Natural killer cell (primary cell): ENCODE data around the gene CRADD. TPM values are rescaled to one million over a fixed set of nuclear protein-coding genes. Genes with fewer than 3 reads are reported as not detected.

ENCODE experiments used
- ATAC-seq, 3 donors: fragments of 150-1000 bp in 2 of 3; fragments of 200-7000 bp in 1 of 3; cut with Tn5 transposase; 1 replicate in 1 of 3; 2 replicates in 2 of 3; pipeline ENCODE4 v1.10.0; 2021; ENCODE audit warnings: mild to moderate bottlenecking in 2 of 3, moderate library complexity in 2 of 3
- DNase-seq, 2 donors: peaks; one replicate each; pipeline versions ENCODE4 v3.0.0 to v3.0.0-alpha.2; 2013 to 2021; ENCODE audit warnings: mixed read lengths in 1 of 2
- H3K27ac ChIP-seq: one replicate; pipeline ENCODE4 v1.5.1; 2013; ENCODE audit warnings: mild to moderate bottlenecking, low read length
- H3K27me3 ChIP-seq: one replicate; pipeline ENCODE4 v1.6.1; 2013; ENCODE audit warnings: low read length; ENCODE audit not compliant: control insufficient read depth, insufficient read depth
- H3K36me3 ChIP-seq: one replicate; pipeline ENCODE4 v1.6.1; 2013; ENCODE audit warnings: low read length; ENCODE audit not compliant: control insufficient read depth, insufficient read depth
- H3K4me1 ChIP-seq: one replicate; pipeline ENCODE4 v1.6.1; 2013; ENCODE audit warnings: low read length; ENCODE audit not compliant: control insufficient read depth, insufficient read depth
- H3K4me3 ChIP-seq: one replicate; pipeline ENCODE4 v1.5.1; 2013; ENCODE audit warnings: low read length
- H3K9me3 ChIP-seq: one replicate; pipeline ENCODE4 v1.6.1; 2013; ENCODE audit warnings: low read length; ENCODE audit not compliant: control insufficient read depth, insufficient read depth
- H3K27ac Mint-ChIP-seq, 2 donors: one replicate each; pipeline ENCODE4 v1.8.0; 2022; ENCODE audit warnings: mild to moderate bottlenecking in 2 of 2, mixed read lengths in 2 of 2, moderate library complexity in 1 of 2
- H3K27me3 Mint-ChIP-seq, 2 donors: one replicate each; pipeline ENCODE4 v1.8.0; 2022; ENCODE audit warnings: low read depth in 2 of 2, mixed read lengths in 2 of 2
- H3K36me3 Mint-ChIP-seq: one replicate; pipeline ENCODE4 v1.8.0; 2022; ENCODE audit warnings: mixed read lengths
- H3K4me1 Mint-ChIP-seq, 2 donors: one replicate each; pipeline ENCODE4 v1.8.0; 2022; ENCODE audit warnings: mixed read lengths in 2 of 2
- H3K4me3 Mint-ChIP-seq: one replicate; pipeline ENCODE4 v1.8.0; 2022; ENCODE audit warnings: mild to moderate bottlenecking, moderate library complexity, mixed read lengths
- H3K9me3 Mint-ChIP-seq, 2 donors: one replicate each; pipeline ENCODE4 v1.8.0; 2022; ENCODE audit warnings: mixed read lengths in 2 of 2
- WGBS: methylation state at CpG from one replicate; pipeline ENCODE4 v1.1.7; 2013; ENCODE audit warnings: missing lambda C conversion rate; ENCODE audit not compliant: insufficient coverage; 5-methylcytosine and 5-hydroxymethylcytosine counted together
- intact Hi-C: fragments of 100-400 bp; cut with micrococcal nuclease; formaldehyde crosslinking; loops from one replicate; pipeline ENCODE4 v1.14.2; 2022
- total RNA-seq, 4 donors: library from RNA; stranded (reverse); fragments of 120-200 nt in 1 of 4; gene quantifications; one replicate each; pipeline versions ENCODE4 v1.2.3 to v1.2.4, GENCODE V29; 2013 to 2022
- TF ChIP-seq, protein P1 (sequence below): fragments of 200-600 bp; IDR thresholded peaks from one replicate; pipeline ENCODE4 v1.8.0; 2022; ENCODE audit warnings: antibody characterized with exemption

The CRADD gene
- total RNA-seq, 3 donors from 2014 or later (not counting 1 experiment from before 2014, with no cell fraction given) = 19.1 to 27.5 (median 26.4) TPM

DNA sequence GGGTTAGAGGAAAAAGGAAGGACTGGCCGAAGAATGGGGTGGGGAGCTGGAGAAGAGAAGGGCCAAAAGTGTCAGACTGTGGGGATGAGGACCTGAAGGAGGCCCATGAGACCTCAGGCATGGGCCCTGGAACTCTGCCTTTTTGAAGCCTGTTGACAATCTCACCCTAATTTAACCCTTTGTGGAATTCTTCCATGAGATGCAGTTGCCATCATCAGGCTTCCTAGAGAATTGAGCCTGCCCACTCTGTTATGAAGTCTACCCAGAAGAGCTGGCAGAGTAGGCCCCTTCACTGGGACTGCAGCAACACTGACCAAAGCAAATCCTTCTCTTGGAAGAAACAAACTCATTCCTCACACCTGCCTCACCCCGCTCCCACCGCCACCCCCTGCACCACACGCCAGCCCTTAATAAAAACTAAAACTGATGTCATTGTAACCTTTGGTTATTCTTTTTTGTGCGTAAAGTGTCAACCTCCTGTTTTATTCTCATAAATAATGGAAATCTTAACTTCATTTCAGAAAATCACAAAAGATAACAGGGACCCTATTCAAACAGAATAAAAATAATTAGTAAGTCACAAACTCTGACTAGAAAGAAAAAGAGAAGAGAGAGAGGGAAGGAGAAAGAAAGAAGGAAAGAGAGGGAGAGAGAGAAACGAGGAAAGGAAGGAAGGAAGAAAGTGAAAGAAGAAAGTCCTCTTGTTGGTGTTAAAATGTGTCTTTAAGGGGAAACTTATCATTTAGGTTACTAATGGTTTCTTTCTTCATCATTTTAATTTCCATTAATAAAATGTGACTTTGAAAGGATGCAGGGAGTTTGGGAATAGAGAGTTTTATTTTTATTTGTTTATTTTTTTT, 61.3 kb downstream of the CRADD start:
- peaks cover 22 to 42% of the 10 kb centered on the region in 2 donors for H3K4me1 Mint-ChIP-seq
- peak overlapping the region; percentile 14 for H3K4me3 Mint-ChIP-seq
- no peaks in the 10 kb centered on the region for H3K36me3 Mint-ChIP-seq
- H3K36me3 ChIP-seq = no peaks in the 10 kb centered on the region
- no peaks in the 10 kb centered on the region for H3K9me3 ChIP-seq
- no peaks in the 10 kb centered on the region for H3K9me3 Mint-ChIP-seq
- intact Hi-C loops = no loop called here
- H3K27ac ChIP-seq = no peak overlapping the region
- DNase-seq (no peak), ATAC-seq (no peak)
- no peaks in the 10 kb centered on the region for H3K27me3 ChIP-seq
- no peaks in the 10 kb centered on the region for H3K27me3 Mint-ChIP-seq
- H3K4me1 ChIP-seq = peaks cover 7% of the 10 kb centered on the region
- TF ChIP-seq, protein P1, sequence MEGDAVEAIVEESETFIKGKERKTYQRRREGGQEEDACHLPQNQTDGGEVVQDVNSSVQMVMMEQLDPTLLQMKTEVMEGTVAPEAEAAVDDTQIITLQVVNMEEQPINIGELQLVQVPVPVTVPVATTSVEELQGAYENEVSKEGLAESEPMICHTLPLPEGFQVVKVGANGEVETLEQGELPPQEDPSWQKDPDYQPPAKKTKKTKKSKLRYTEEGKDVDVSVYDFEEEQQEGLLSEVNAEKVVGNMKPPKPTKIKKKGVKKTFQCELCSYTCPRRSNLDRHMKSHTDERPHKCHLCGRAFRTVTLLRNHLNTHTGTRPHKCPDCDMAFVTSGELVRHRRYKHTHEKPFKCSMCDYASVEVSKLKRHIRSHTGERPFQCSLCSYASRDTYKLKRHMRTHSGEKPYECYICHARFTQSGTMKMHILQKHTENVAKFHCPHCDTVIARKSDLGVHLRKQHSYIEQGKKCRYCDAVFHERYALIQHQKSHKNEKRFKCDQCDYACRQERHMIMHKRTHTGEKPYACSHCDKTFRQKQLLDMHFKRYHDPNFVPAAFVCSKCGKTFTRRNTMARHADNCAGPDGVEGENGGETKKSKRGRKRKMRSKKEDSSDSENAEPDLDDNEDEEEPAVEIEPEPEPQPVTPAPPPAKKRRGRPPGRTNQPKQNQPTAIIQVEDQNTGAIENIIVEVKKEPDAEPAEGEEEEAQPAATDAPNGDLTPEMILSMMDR = no peak
- no peak overlapping the region for H3K4me3 ChIP-seq
- peak overlapping the region; percentile 56 to 68 for H3K27ac Mint-ChIP-seq
- WGBS = 72% methylated on average over 5 of the region's 6 CpGs

DNA sequence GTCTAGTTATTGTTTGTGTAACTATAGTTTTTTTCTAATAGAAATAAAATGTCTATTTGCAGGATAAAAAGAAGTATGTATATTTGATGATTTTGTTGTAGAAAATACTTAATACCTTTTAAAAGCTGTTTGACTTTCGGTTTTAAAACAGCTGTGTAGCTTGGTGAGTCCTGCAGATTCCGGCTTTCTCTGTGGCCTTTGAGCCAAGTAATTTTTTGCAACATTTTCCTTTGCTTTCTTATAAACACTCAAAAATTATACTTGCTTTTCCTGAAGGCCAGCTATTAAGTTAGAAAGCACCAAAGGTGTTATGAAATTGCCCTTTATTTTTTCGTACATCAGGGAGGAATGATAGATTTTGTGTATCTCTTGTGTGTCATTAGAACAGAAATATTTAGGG, 63.6 kb downstream of the CRADD start:
- H3K4me3 Mint-ChIP-seq = peak overlapping the region; percentile 98
- H3K27ac ChIP-seq = peak overlapping the region; percentile 38
- intact Hi-C loops = loop anchor here (2.0 to 5.0 kb wide), 2 partner anchors 64 to 362 kb away; partner anchors contain the start of gene CRADD
- H3K9me3 Mint-ChIP-seq = no peaks in the 10 kb centered on the region
- H3K27me3 ChIP-seq = no peaks in the 10 kb centered on the region
- H3K4me1 ChIP-seq = peaks cover 7% of the 10 kb centered on the region
- H3K36me3 Mint-ChIP-seq = no peaks in the 10 kb centered on the region
- TF ChIP-seq, protein P1 = no peak
- no peaks in the 10 kb centered on the region for H3K9me3 ChIP-seq
- H3K36me3 ChIP-seq = no peaks in the 10 kb centered on the region
- H3K27me3 Mint-ChIP-seq = no peaks in the 10 kb centered on the region
- DNase-seq = peak in 1 of 2 donors; percentile 4
- WGBS = 34% methylated on average over 3 of the region's 3 CpGs
- peak overlapping the region; percentile 93 to 96 for H3K27ac Mint-ChIP-seq
- peaks cover 22 to 38% of the 10 kb centered on the region in 2 donors for H3K4me1 Mint-ChIP-seq
- no peak for ATAC-seq
- no peak overlapping the region for H3K4me3 ChIP-seq

DNA sequence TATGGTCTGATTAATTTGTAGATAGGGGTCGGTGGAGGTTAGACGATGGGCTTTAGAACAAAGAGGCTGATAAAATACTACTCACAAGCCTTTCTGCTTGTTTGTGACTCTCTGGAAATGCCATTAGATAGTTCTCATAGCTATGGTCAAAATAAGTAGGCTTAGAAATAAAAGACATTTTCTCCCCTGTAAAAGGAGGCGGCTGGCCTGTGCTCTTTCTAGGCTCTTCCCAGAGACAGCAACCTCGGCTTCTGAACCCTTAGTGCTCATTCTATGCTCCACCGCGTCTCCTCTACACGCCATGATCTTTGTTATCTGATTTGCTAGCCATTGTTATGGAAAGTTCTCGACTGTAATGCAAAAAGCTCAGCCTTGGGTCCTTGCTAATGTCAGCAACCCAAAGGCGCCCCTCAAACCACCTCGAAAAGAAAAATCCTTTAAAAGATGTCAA, 64.5 kb downstream of the CRADD start:
- H3K27ac Mint-ChIP-seq = peak overlapping the region; percentile 93 to 96
- Histone ChIP-seq H3K27ac (peak overlapping the region; percentile 77), H3K9me3 (no peaks in the 10 kb centered on the region), H3K27me3 (no peaks in the 10 kb centered on the region), H3K36me3 (no peaks in the 10 kb centered on the region), H3K4me1 (peaks cover 7% of the 10 kb centered on the region), H3K4me3 (peak overlapping the region; percentile 88)
- no peaks in the 10 kb centered on the region for H3K36me3 Mint-ChIP-seq
- no peaks in the 10 kb centered on the region for H3K9me3 Mint-ChIP-seq
- WGBS = 11% methylated on average over 8 of the region's 10 CpGs
- intact Hi-C loops = loop anchor here (1.0 to 5.0 kb wide), 4 partner anchors 65 to 361 kb away; partner anchors contain the start of gene CRADD
- ATAC-seq (peak; percentile 21 to 39 (median 38)), DNase-seq (no peak)
- peak overlapping the region; percentile 98 for H3K4me3 Mint-ChIP-seq
- TF ChIP-seq, protein P1 = no peak
- peaks cover 22 to 38% of the 10 kb centered on the region in 2 donors for H3K4me1 Mint-ChIP-seq
- no peaks in the 10 kb centered on the region for H3K27me3 Mint-ChIP-seq
